K562 (cell line): ENCODE results near the gene TBC1D20. TPM values are rescaled to one million over a fixed set of nuclear protein-coding genes. Genes with fewer than 3 reads are reported as not detected.

Experiments used
- ATAC-seq: fragments of 200-7000 bp; cut with Tn5 transposase; 3 replicates; pipeline ENCODE4 v1.9.1; 2020; ENCODE audit warnings: moderate library complexity
- BruUV-seq: library from RNA; stranded (reverse); fragments of 400-500 nt; replicated peaks from 2 replicates; lab custom pipeline; 2021; lab: Mats Ljungman, UMichigan
- CTCF ChIA-PET: fragments of 300-600 bp; formaldehyde crosslinking; extraction: SDS; loops from one replicate; lab custom pipeline; 2021; ENCODE audit warnings: low intra/inter-chr PET ratio; lab: Yijun Ruan, JAX
- POLR2A ChIA-PET: fragments of 300-600, 350-650 bp; sonication (Branson Sonifier 250); formaldehyde crosslinking; extraction: SDS; loops from one replicate; lab custom pipeline; 2021; ENCODE audit warnings: antibody characterized with exemption, inconsistent platforms; lab: Yijun Ruan, JAX
- DNase-seq, 4 experiments: peaks; one replicate each; pipeline versions ENCODE4 v3.0.0 to v3.0.0-alpha.2; 2011 to 2018; ENCODE audit warnings: low spot score in 3 of 4, mixed read lengths in 3 of 4; ENCODE audit errors: extremely low read depth in 1 of 4
- FAIRE-seq: peaks from 2 replicates; lab custom pipeline; 2011; peaks lifted over from hg19 to GRCh38; lab: Jason Lieb, UNC
- H2AFZ ChIP-seq: 2 replicates; pipeline ENCODE4 v1.6.0; 2011; ENCODE audit warnings: low read depth, low read length, control low read depth, inconsistent platforms
- H3K27ac ChIP-seq: fragments of 200-600 bp; 3 replicates; pipeline ENCODE4 v1.8.0; 2011; ENCODE audit warnings: low read depth, mild to moderate bottlenecking, control low read depth, inconsistent platforms, low read length, moderate library complexity, mixed read lengths; ENCODE audit errors: extremely low read depth
- H3K27me3 ChIP-seq, 2 experiments: fragments of 300-600 bp in 1 of 2; 2 replicates in 1 of 2; 3 replicates in 1 of 2; pipeline versions ENCODE4 v1.6.0 to v1.8.0; 2011; ENCODE audit warnings: inconsistent platforms in 2 of 2, low read length in 2 of 2, mild to moderate bottlenecking in 1 of 2, mixed read lengths in 1 of 2, moderate library complexity in 1 of 2; ENCODE audit not compliant: control insufficient read depth in 2 of 2, insufficient read depth in 2 of 2
- H3K36me3 ChIP-seq: fragments of 300-600 bp; 3 replicates; pipeline ENCODE4 v1.8.0; 2011; ENCODE audit warnings: mild to moderate bottlenecking, low read length, inconsistent platforms; ENCODE audit not compliant: control insufficient read depth, insufficient read depth
- H3K4me1 ChIP-seq, 2 experiments: fragments of 200-600 bp in 1 of 2; replicated peaks in 1 of 2; 2 replicates in 1 of 2; 3 replicates in 1 of 2; pipeline versions ENCODE4 v1.5.1 to v1.8.0; 2011; ENCODE audit warnings: inconsistent platforms in 2 of 2, low read length in 2 of 2, mild to moderate bottlenecking in 1 of 2, mixed read lengths in 1 of 2, moderate library complexity in 1 of 2; ENCODE audit not compliant: control insufficient read depth in 2 of 2, insufficient read depth in 2 of 2
- H3K4me2 ChIP-seq: 2 replicates; pipeline ENCODE4 v1.6.1; 2011; ENCODE audit warnings: low read length, control low read depth, inconsistent platforms, mixed read lengths; ENCODE audit not compliant: insufficient read depth
- H3K4me3 ChIP-seq: fragments of 200-600 bp; sonication (generic), shearing (Covaris generic); 2 replicates; pipeline ENCODE4 v1.5.1; 2016; ENCODE audit warnings: control low read depth, inconsistent platforms
- H3K79me2 ChIP-seq: fragments of 200-600 bp; 3 replicates; pipeline ENCODE4 v1.8.0; 2011; ENCODE audit warnings: low read length, inconsistent platforms; ENCODE audit not compliant: control insufficient read depth, insufficient read depth
- H3K9ac ChIP-seq, 2 experiments: 2 replicates each; pipeline versions ENCODE4 v1.6.0 to v1.6.1; 2011; ENCODE audit warnings: low read depth in 2 of 2, low read length in 2 of 2, control low read depth in 1 of 2, inconsistent platforms in 1 of 2, mild to moderate bottlenecking in 1 of 2, mixed read lengths in 1 of 2; ENCODE audit not compliant: insufficient read depth in 1 of 2
- H3K9me1 ChIP-seq: one replicate; pipeline ENCODE4 v1.6.0; 2011; ENCODE audit warnings: inconsistent platforms, mild to moderate bottlenecking, low read length, moderate library complexity; ENCODE audit not compliant: control insufficient read depth, insufficient read depth
- H3K9me3 ChIP-seq: replicated peaks from 2 replicates; pipeline ENCODE4 v1.5.1; 2011; ENCODE audit warnings: low read depth, low read length, inconsistent platforms; ENCODE audit not compliant: control insufficient read depth, insufficient read depth
- H4K20me1 ChIP-seq: replicated peaks from 2 replicates; pipeline ENCODE4 v1.6.1; 2011; ENCODE audit warnings: low read length, inconsistent platforms, mixed read lengths; ENCODE audit not compliant: control insufficient read depth, insufficient read depth
- EGR1 ChIP-seq: fragments of 450-650 bp; conservative IDR thresholded peaks from 2 replicates; pipeline ENCODE4 v1.6.1; 2017; ENCODE audit warnings: mild to moderate bottlenecking
- ERF ChIP-seq: fragments of 450-650 bp; formaldehyde crosslinking; IDR thresholded peaks from 2 replicates; pipeline ENCODE4 v1.4.0; 2020; ENCODE audit warnings: mild to moderate bottlenecking, mixed read lengths
- HDAC2 ChIP-seq: fragments of 450-650 bp; IDR thresholded peaks from 2 replicates; pipeline ENCODE4 v1.6.1; 2016; ENCODE audit warnings: mild to moderate bottlenecking
- NKRF ChIP-seq: fragments of 450-650 bp; IDR thresholded peaks from 2 replicates; pipeline ENCODE4 v1.6.1; 2016; ENCODE audit warnings: borderline replicate concordance
- POLR2A ChIP-seq: fragments of 450-650 bp; conservative IDR thresholded peaks from 2 replicates; pipeline ENCODE4 v1.6.1; 2016
- SMARCE1 ChIP-seq: fragments of 450-650 bp; IDR thresholded peaks from 2 replicates; pipeline ENCODE4 v1.7.1; 2016; ENCODE audit warnings: mild to moderate bottlenecking
- ZNF217 ChIP-seq: sonication (generic); formaldehyde crosslinking; IDR thresholded peaks from 2 replicates; pipeline ENCODE4 v1.8.0; 2022; ENCODE audit warnings: mild to moderate bottlenecking, missing genetic modification reagents
- ZNF224 ChIP-seq: sonication (generic); formaldehyde crosslinking; IDR thresholded peaks from 2 replicates; pipeline ENCODE4 v1.8.0; 2022; ENCODE audit warnings: mild to moderate bottlenecking, missing genetic modification reagents
- ZNF75A ChIP-seq: fragments of 450-650 bp; formaldehyde crosslinking; IDR thresholded peaks from 2 replicates; pipeline ENCODE4 v1.4.0; 2020; ENCODE audit warnings: mild to moderate bottlenecking
- WGBS: fragments of 100-300 bp; shearing (Covaris generic); methylation state at CpG from one replicate; pipeline ENCODE4 v1.1.6; 2016; ENCODE audit warnings: low coverage, mixed read lengths; ENCODE audit not compliant: insufficient coverage; ENCODE audit errors: missing lambda C conversion rate; 5-methylcytosine and 5-hydroxymethylcytosine counted together
- in situ Hi-C: fragments of 300-500 bp; cut with MboI; formaldehyde crosslinking; loops from 4 replicates; pipeline ENCODE4 v1.15.0; 2018; ENCODE audit warnings: inconsistent platforms, mixed read lengths
- intact Hi-C: fragments of 100-400 bp; cut with micrococcal nuclease; formaldehyde crosslinking; loops from 2 replicates; pipeline ENCODE4 v1.14.2; 2022
- polyA plus RNA-seq, 8 experiments: library from polyadenylated mRNA; depleted of rRNA in 4 of 8; stranded (reverse) in 5 of 8; unstranded in 3 of 8; fragments of >200 nt; fragmentation: Nextera tagmentation in 2 of 8; fragmentation: Illumina TruSeq in 1 of 8; extraction: Ambion mirVana in 2 of 8; extraction: Trizol in 1 of 8; gene quantifications; 2 replicates each; pipeline versions ENCODE4 v1.2.1 to v1.2.3, GENCODE V29; 2011 to 2014; ENCODE audit warnings: inconsistent platforms in 1 of 8, missing spikeins in 1 of 8
- total RNA-seq, 7 experiments: library from RNA; depleted of rRNA in 6 of 7; stranded (reverse); fragments of >200 nt in 6 of 7; fragmentation: Illumina TruSeq in 2 of 7; extraction: Trizol in 2 of 7; gene quantifications; 2 replicates each; pipeline versions ENCODE4 v1.2.1 to v1.2.3, GENCODE V29; 2011 to 2021; ENCODE audit warnings: low replicate concordance in 1 of 7
- TF ChIP-seq, protein P1 (sequence below): fragments of 250-450 bp; sonication (Bioruptor Pico); IDR thresholded peaks from 2 replicates; pipeline ENCODE4 v1.8.0; 2021; ENCODE audit warnings: borderline replicate concordance, mild to moderate bottlenecking, moderate library complexity; ENCODE audit not compliant: poor library complexity, severe bottlenecking
- TF ChIP-seq, protein P2 (sequence below): fragments of 250-450 bp; sonication (Bioruptor Pico); IDR thresholded peaks from 2 replicates; pipeline ENCODE4 v1.8.0; 2022; ENCODE audit warnings: inconsistent platforms

The TBC1D20 gene
- total and polyA plus RNA-seq, 9 of the 15 experiments (the other 6 are each of a cell fraction or from before 2014, with no cell fraction given), result 7.0 to 25.3 (median 15.1) TPM

DNA sequence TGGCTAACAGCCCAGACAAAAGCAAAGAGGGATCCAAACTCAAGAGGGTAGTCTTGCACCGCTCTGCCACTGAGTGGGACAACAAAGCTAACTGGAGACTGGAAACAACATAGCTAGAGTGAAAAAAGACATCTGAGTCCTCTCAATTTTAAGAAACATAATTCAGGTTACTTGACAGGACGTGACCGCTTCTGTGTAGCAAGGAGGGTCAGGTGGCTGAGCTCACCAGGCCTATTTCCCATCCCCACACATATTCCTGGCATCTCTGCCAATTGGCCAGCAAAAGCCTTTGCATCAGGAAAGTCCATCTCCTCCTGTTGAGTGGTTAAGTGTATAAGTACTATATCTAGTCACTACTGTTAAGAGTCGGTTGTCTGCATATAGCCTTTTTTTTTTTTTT lies 25.3 kb upstream of the TBC1D20 start:
- H3K79me2 ChIP-seq, result no peaks in the 10 kb centered on the region
- ChIA-PET POLR2A (no interaction called here), CTCF (no interaction called here)
- intact Hi-C loops, result loop anchor here (5.0 kb wide), 1 partner anchor 250 kb away; no protein-coding TSS in a partner anchor
- H3K36me3 ChIP-seq, result peaks cover 93% of the 10 kb centered on the region
- H3K4me2 ChIP-seq, result no peak overlapping the region
- in situ Hi-C loops, result no loop called here
- DNase-seq, result no peak
- ATAC-seq, result no peak
- TF ChIP-seq ERF (no peak), EGR1 (no peak), HDAC2 (no peak)
- TF ChIP-seq, protein P1, sequence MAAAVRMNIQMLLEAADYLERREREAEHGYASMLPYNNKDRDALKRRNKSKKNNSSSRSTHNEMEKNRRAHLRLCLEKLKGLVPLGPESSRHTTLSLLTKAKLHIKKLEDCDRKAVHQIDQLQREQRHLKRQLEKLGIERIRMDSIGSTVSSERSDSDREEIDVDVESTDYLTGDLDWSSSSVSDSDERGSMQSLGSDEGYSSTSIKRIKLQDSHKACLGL, result no peak
- H2AFZ ChIP-seq, result no peak overlapping the region
- H3K27ac ChIP-seq, result no peak overlapping the region
- H4K20me1 ChIP-seq, result no peaks in the 10 kb centered on the region
- H3K4me1 ChIP-seq, result no peaks in the 10 kb centered on the region; a peak in 1 of 5 replicates
- FAIRE-seq, result no peak
- H3K9me3 ChIP-seq, result no peaks in the 10 kb centered on the region
- no peak overlapping the region for H3K4me3 ChIP-seq
- no peaks in the 10 kb centered on the region for H3K9me1 ChIP-seq
- no TSS peak for BruUV-seq
- 97% methylated on average over 3 of the region's 4 CpGs for WGBS
- no peaks in the 10 kb centered on the region for H3K27me3 ChIP-seq
- H3K9ac ChIP-seq, result no peak overlapping the region

- DNase-seq, result no peak
- H3K9ac ChIP-seq, result no peak overlapping the region
- no peak overlapping the region for H3K27ac ChIP-seq
- intact Hi-C loops, result no loop called here
- CTCF ChIA-PET, result no interaction called here
- H3K9me1 ChIP-seq, result no peaks in the 10 kb centered on the region
- no peaks in the 10 kb centered on the region for H3K27me3 ChIP-seq
- no peaks in the 10 kb centered on the region for H3K4me1 ChIP-seq
- no peaks in the 10 kb centered on the region for H3K9me3 ChIP-seq
- H3K4me2 ChIP-seq, result no peak overlapping the region
- in situ Hi-C loops, result no loop called here
- POLR2A ChIA-PET, result no interaction called here
- no TSS peak for BruUV-seq
- H3K36me3 ChIP-seq, result peaks cover 95% of the 10 kb centered on the region
- WGBS, result 52% methylated on average over 9 of the region's 9 CpGs
- FAIRE-seq, result no peak
- no peaks in the 10 kb centered on the region for H3K79me2 ChIP-seq
- H4K20me1 ChIP-seq, result no peaks in the 10 kb centered on the region
- ATAC-seq, result no peak
- no peak overlapping the region for H2AFZ ChIP-seq
- H3K4me3 ChIP-seq, result no peak overlapping the region
- no peak for TF ChIP-seq ZNF75A
- TF ChIP-seq ZNF217 (CRISPR knock-in tag), result no peak
- TF ChIP-seq POLR2A, result no peak
- no peak for TF ChIP-seq SMARCE1
- no peak for TF ChIP-seq HDAC2
- no peak for TF ChIP-seq ZNF224 (CRISPR knock-in tag)
- TF ChIP-seq, protein P2, sequence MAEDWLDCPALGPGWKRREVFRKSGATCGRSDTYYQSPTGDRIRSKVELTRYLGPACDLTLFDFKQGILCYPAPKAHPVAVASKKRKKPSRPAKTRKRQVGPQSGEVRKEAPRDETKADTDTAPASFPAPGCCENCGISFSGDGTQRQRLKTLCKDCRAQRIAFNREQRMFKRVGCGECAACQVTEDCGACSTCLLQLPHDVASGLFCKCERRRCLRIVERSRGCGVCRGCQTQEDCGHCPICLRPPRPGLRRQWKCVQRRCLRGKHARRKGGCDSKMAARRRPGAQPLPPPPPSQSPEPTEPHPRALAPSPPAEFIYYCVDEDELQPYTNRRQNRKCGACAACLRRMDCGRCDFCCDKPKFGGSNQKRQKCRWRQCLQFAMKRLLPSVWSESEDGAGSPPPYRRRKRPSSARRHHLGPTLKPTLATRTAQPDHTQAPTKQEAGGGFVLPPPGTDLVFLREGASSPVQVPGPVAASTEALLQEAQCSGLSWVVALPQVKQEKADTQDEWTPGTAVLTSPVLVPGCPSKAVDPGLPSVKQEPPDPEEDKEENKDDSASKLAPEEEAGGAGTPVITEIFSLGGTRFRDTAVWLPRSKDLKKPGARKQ, result no peak
- TF ChIP-seq NKRF, result no peak
These were observed 21.7 kb upstream of the TBC1D20 start for GRCh38 chr20:483815-484644.
